Vagina (tissue), 2 donors: ENCODE measurements around the gene ANKEF1.

Experiments
- POLR2A ChIP-seq, 2 donors: fragments of 450-650 bp; IDR thresholded peaks; one replicate each; pipeline ENCODE4 v1.6.1; 2017; ENCODE audit warnings: antibody characterized with exemption in 2 of 2, mild to moderate bottlenecking in 2 of 2, moderate library complexity in 2 of 2
- TF ChIP-seq, protein P1 (sequence below), 3 experiments: fragments of 450-650 bp in 2 of 3; fragments of 200-600 bp in 1 of 3; sonication (generic) in 1 of 3; IDR thresholded peaks; one replicate each; pipeline ENCODE4 v1.5.1; 2017 to 2019; ENCODE audit warnings: antibody characterized with exemption in 3 of 3, mild to moderate bottlenecking in 2 of 3, moderate library complexity in 2 of 3

DNA sequence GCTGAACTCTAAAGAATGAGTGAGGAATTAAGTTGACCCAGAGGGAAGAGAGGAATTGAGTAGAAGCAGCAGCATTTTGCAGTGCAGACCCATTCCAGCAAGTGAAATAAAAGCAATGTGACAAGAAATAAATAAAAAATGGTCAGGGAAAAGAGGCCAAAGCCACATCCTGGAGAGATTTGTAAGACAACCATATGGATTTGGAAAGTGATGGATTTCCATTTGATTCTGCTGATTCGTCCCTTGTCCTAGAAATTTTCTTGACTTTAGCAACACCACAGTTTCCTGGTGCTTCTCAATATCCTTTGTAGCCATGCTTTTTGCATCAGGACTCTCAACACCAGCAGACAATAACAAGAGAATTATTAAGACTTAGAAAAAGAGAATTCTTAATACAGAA, 29.8 kb downstream of the ANKEF1 start:
- TF ChIP-seq, protein P1, sequence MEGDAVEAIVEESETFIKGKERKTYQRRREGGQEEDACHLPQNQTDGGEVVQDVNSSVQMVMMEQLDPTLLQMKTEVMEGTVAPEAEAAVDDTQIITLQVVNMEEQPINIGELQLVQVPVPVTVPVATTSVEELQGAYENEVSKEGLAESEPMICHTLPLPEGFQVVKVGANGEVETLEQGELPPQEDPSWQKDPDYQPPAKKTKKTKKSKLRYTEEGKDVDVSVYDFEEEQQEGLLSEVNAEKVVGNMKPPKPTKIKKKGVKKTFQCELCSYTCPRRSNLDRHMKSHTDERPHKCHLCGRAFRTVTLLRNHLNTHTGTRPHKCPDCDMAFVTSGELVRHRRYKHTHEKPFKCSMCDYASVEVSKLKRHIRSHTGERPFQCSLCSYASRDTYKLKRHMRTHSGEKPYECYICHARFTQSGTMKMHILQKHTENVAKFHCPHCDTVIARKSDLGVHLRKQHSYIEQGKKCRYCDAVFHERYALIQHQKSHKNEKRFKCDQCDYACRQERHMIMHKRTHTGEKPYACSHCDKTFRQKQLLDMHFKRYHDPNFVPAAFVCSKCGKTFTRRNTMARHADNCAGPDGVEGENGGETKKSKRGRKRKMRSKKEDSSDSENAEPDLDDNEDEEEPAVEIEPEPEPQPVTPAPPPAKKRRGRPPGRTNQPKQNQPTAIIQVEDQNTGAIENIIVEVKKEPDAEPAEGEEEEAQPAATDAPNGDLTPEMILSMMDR (IDR thresholded peaks at IDR 0.05) = no peak
- no peak for TF ChIP-seq POLR2A (IDR thresholded peaks at IDR 0.05)
